ENCODE measurements around the gene AKT1.

- TF ChIP-seq RXRA (IDR thresholded peaks at IDR 0.05) (no peak), YY1 (IDR thresholded peaks at IDR 0.05) (no peak), CTCF (IDR thresholded peaks at IDR 0.05; ENCODE audit: low read depth, low read length, missing input control) (no peak), TAF1 (conservative IDR thresholded peaks at IDR 0.05) (no peak), MAX (IDR thresholded peaks at IDR 0.05) (no peak), ZBTB33 (IDR thresholded peaks at IDR 0.05) (no peak), JUND (IDR thresholded peaks at IDR 0.05) (no peak), REST (IDR thresholded peaks at IDR 0.05) (no peak), RAD21 (IDR thresholded peaks at IDR 0.05) (no peak), SP1 (IDR thresholded peaks at IDR 0.05) (no peak), ATF3 (IDR thresholded peaks at IDR 0.05) (no peak), GABPA (IDR thresholded peaks at IDR 0.05 in 1 of 2, conservative IDR thresholded peaks at IDR 0.05 in 1 of 2) (no peak), EGR1 (IDR thresholded peaks at IDR 0.05; ENCODE audit: low read depth in 2 of 2) (no peak)
Observed at GRCh38 chr14:104793703-104793959, 1.9 kb downstream of the AKT1 start.

All from liver (tissue), 3 donors.